Hepatocyte (in vitro differentiated cells): ENCODE measurements around the gene WDR18. TPM values are rescaled to one million over a fixed set of nuclear protein-coding genes. Genes with fewer than 3 reads are reported as not detected.
A peak's percentile ranks its signal among the peaks of the same experiment; 100 is the strongest.

ENCODE experiments used
- DNase-seq: peaks from one replicate; pipeline ENCODE4 v3.0.0-alpha.2; 2016; ENCODE audit warnings: low spot score
- H2AFZ ChIP-seq: fragments of 200-600 bp; sonication (generic); 2 replicates; pipeline ENCODE4 v1.6.0; 2016; ENCODE audit warnings: antibody characterized with exemption, mild to moderate bottlenecking
- H3K27ac ChIP-seq: fragments of 200-600 bp; sonication (generic); 2 replicates; pipeline ENCODE4 v1.5.1; 2016; ENCODE audit warnings: mild to moderate bottlenecking
- H3K27me3 ChIP-seq: fragments of 200-600 bp; sonication (generic); 2 replicates; pipeline ENCODE4 v1.6.1; 2016
- H3K36me3 ChIP-seq: fragments of 200-600 bp; sonication (generic); replicated peaks from 2 replicates; pipeline ENCODE4 v1.5.1; 2016; ENCODE audit warnings: low read depth; ENCODE audit not compliant: insufficient read depth
- H3K4me1 ChIP-seq: fragments of 200-600 bp; sonication (generic); 2 replicates; pipeline ENCODE4 v1.5.1; 2016; ENCODE audit warnings: mild to moderate bottlenecking, moderate library complexity; ENCODE audit not compliant: insufficient read depth
- H3K4me2 ChIP-seq: fragments of 200-600 bp; sonication (generic); 2 replicates; pipeline ENCODE4 v1.6.0; 2016
- H3K4me3 ChIP-seq: fragments of 200-600 bp; sonication (generic); 2 replicates; pipeline ENCODE4 v1.5.1; 2016; ENCODE audit warnings: mild to moderate bottlenecking
- H3K79me2 ChIP-seq: fragments of 200-600 bp; sonication (generic); 2 replicates; pipeline ENCODE4 v1.6.0; 2017; ENCODE audit warnings: mild to moderate bottlenecking
- H3K9me2 ChIP-seq: fragments of 200-600 bp; sonication (generic); replicated peaks from 2 replicates; pipeline ENCODE4 v1.6.0; 2017; ENCODE audit warnings: mild to moderate bottlenecking; ENCODE audit not compliant: insufficient read depth
- H3K9me3 ChIP-seq: fragments of 200-600 bp; sonication (generic); 2 replicates; pipeline ENCODE4 v1.5.1; 2016; ENCODE audit warnings: low read depth, mild to moderate bottlenecking
- H4K20me1 ChIP-seq: fragments of 200-600 bp; sonication (generic); 2 replicates; pipeline ENCODE4 v1.6.0; 2016; ENCODE audit warnings: mild to moderate bottlenecking; ENCODE audit not compliant: insufficient read depth, poor library complexity, severe bottlenecking
- EZH2 ChIP-seq: fragments of 200-600 bp; sonication (generic); IDR thresholded peaks from 2 replicates; pipeline ENCODE4 v1.6.1; 2016; ENCODE audit warnings: antibody characterized with exemption, mild to moderate bottlenecking, borderline replicate concordance
- EZH2phosphoT487 ChIP-seq: fragments of 200-600 bp; sonication (generic); IDR thresholded peaks from one replicate; pipeline ENCODE4 v1.6.1; 2018; ENCODE audit warnings: antibody characterized with exemption, mild to moderate bottlenecking, low read depth, moderate library complexity; ENCODE audit not compliant: unreplicated experiment, severe bottlenecking
- WGBS: methylation state at CpG from one replicate; pipeline ENCODE4 v1.1.6; 2016; ENCODE audit warnings: low lambda C conversion rate; ENCODE audit errors: missing lambda C conversion rate; 5-methylcytosine and 5-hydroxymethylcytosine counted together
- polyA plus RNA-seq: library from polyadenylated mRNA; unstranded; fragments of >200 nt; fragmentation: Nextera tagmentation; extraction: Ambion mirVana; gene quantifications from 2 replicates; pipeline ENCODE4 v1.2.1, GENCODE V29; 2016
- total RNA-seq: library from RNA; depleted of rRNA; stranded (reverse); fragments of >200 nt; gene quantifications from 2 replicates; pipeline ENCODE4 v1.2.3, GENCODE V29; 2014
- TF ChIP-seq, protein P1 (sequence below): fragments of 200-600 bp; sonication (generic); IDR thresholded peaks from 2 replicates; pipeline ENCODE4 v1.5.1; 2016; ENCODE audit warnings: antibody characterized with exemption, mild to moderate bottlenecking; ENCODE audit not compliant: poor library complexity

The WDR18 gene
- total and polyA plus RNA-seq, 2 experiments from 2014 or later: 60.0 to 169 TPM

DNA sequence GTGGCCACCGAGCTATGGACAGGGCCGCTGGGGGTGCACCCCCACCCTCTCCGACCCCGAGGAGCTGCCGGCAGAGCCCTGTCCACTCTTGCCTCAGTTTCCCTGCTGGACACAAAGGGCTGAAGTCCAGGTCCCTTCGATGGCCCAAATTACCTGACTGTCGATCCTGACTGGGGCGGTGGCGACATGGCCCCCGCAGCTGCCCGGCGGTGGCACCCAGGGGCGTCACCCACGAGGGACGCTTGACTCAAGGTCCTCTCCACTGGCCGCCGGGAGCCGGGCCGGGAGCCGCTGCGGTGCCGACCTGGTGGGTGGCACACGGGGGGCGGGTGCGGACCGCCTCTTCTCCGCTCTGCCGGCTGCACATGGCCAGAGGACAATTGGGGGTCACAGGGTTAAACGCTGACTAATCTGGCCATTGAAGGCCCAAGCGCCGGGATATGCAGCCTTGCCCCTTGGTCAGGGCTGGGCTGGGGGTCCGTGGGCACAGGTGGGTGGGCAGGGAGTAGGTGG, 42.0 kb upstream of the WDR18 start:
- WGBS: 95% methylated on average over 29 of the region's 32 CpGs
- H3K9me2 ChIP-seq: no peaks in the 10 kb centered on the region
- H3K4me1 ChIP-seq: peaks cover 38% of the 10 kb centered on the region
- H3K79me2 ChIP-seq: peaks cover 99% of the 10 kb centered on the region
- H3K27ac ChIP-seq: no peak overlapping the region
- H3K4me3 ChIP-seq: no peak overlapping the region
- H3K27me3 ChIP-seq: no peaks in the 10 kb centered on the region
- H3K36me3 ChIP-seq: no peaks in the 10 kb centered on the region
- no peak overlapping the region for H3K4me2 ChIP-seq
- H3K9me3 ChIP-seq: no peaks in the 10 kb centered on the region
- DNase-seq: no peak
- peaks cover 81% of the 10 kb centered on the region for H4K20me1 ChIP-seq
- TF ChIP-seq EZH2phosphoT487 (no peak), EZH2 (no peak)
- TF ChIP-seq, protein P1, sequence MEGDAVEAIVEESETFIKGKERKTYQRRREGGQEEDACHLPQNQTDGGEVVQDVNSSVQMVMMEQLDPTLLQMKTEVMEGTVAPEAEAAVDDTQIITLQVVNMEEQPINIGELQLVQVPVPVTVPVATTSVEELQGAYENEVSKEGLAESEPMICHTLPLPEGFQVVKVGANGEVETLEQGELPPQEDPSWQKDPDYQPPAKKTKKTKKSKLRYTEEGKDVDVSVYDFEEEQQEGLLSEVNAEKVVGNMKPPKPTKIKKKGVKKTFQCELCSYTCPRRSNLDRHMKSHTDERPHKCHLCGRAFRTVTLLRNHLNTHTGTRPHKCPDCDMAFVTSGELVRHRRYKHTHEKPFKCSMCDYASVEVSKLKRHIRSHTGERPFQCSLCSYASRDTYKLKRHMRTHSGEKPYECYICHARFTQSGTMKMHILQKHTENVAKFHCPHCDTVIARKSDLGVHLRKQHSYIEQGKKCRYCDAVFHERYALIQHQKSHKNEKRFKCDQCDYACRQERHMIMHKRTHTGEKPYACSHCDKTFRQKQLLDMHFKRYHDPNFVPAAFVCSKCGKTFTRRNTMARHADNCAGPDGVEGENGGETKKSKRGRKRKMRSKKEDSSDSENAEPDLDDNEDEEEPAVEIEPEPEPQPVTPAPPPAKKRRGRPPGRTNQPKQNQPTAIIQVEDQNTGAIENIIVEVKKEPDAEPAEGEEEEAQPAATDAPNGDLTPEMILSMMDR: no peak
- H2AFZ ChIP-seq: no peak overlapping the region

- H3K36me3 ChIP-seq: no peaks in the 10 kb centered on the region
- H3K9me2 ChIP-seq: no peaks in the 10 kb centered on the region
- H3K4me1 ChIP-seq: peaks cover 37% of the 10 kb centered on the region
- H3K27me3 ChIP-seq: no peaks in the 10 kb centered on the region
- WGBS: 96% methylated on average over 16 of the region's 17 CpGs
- no peak overlapping the region for H2AFZ ChIP-seq
- H3K27ac ChIP-seq: peak overlapping the region; percentile 86
- H3K4me2 ChIP-seq: peak overlapping the region; percentile 56
- H3K9me3 ChIP-seq: no peaks in the 10 kb centered on the region
- DNase-seq: no peak
- H3K79me2 ChIP-seq: peaks cover 100% of the 10 kb centered on the region
- H3K4me3 ChIP-seq: no peak overlapping the region
- peaks cover 77% of the 10 kb centered on the region for H4K20me1 ChIP-seq
- TF ChIP-seq, protein P1: no peak
- TF ChIP-seq EZH2 (no peak), EZH2phosphoT487 (no peak)
Measured at GRCh38 chr19:943551-944170, 40.5 kb upstream of the WDR18 start.

- no peak overlapping the region for H3K4me3 ChIP-seq
- H3K9me2 ChIP-seq: no peaks in the 10 kb centered on the region
- no peaks in the 10 kb centered on the region for H3K9me3 ChIP-seq
- H3K27ac ChIP-seq: peak overlapping the region; percentile 86
- peak; percentile 85 for DNase-seq
- peaks cover 37% of the 10 kb centered on the region for H3K4me1 ChIP-seq
- peaks cover 100% of the 10 kb centered on the region for H3K79me2 ChIP-seq
- H3K36me3 ChIP-seq: no peaks in the 10 kb centered on the region
- peaks cover 73% of the 10 kb centered on the region for H4K20me1 ChIP-seq
- no peaks in the 10 kb centered on the region for H3K27me3 ChIP-seq
- peak overlapping the region; percentile 57 for H3K4me2 ChIP-seq
- no peak overlapping the region for H2AFZ ChIP-seq
- WGBS: 59% methylated on average over 26 of the region's 27 CpGs
- no peak for TF ChIP-seq EZH2phosphoT487
- TF ChIP-seq EZH2: no peak
- TF ChIP-seq, protein P1: no peak
Measured at GRCh38 chr19:944171-944567, 40.0 kb upstream of the WDR18 start.
